Measurements from ENCODE around the gene HEXIM2. TPM values are rescaled to one million over a fixed set of nuclear protein-coding genes. Genes with fewer than 3 reads are reported as not detected.

The HEXIM2 gene
- total and polyA plus RNA-seq, 4 experiments from 2014 or later: 2.7 to 5.1 (median 2.8) TPM

- no peak overlapping the region for H3K4me3 Mint-ChIP-seq
- Histone ChIP-seq H3K4me1 (ENCODE audit: insufficient read depth, low read length) (peaks cover 16% of the 10 kb centered on the region), H3K27me3 (ENCODE audit: insufficient read depth, low read length) (no peaks in the 10 kb centered on the region)
Measured at GRCh38 chr17:45170280-45170930, 8.7 kb downstream of the HEXIM2 start.

GRCh38 chr17:45170931-45171337 lies 9.3 kb downstream of the HEXIM2 start:
- CTCF ChIA-PET (ENCODE audit: partially characterized antibody): interaction anchor here (1.0 to 3.7 kb wide), 2 partner anchors 27 to 35 kb away, joined by 3 to 24 read pairs; partner anchors contain the start of gene ACBD4
- POLR2A ChIA-PET (ENCODE audit: partially characterized antibody): interaction anchor here (3.6 to 5.7 kb wide), 2 partner anchors 9 to 22 kb away, joined by 52 to 65 read pairs; partner anchors contain the start of genes HEXIM1 and HEXIM2
- Histone ChIP-seq H3K27ac (ENCODE audit: low read depth, low read length) (no peak overlapping the region), H3K9me3 (ENCODE audit: control insufficient read depth in 1 of 2, low read length in 2 of 2) (no peaks in the 10 kb centered on the region), H3K36me3 (ENCODE audit: insufficient read depth, low read length) (no peaks in the 10 kb centered on the region), H3K27me3 (ENCODE audit: insufficient read depth, low read length) (no peaks in the 10 kb centered on the region), H3K4me3 (ENCODE audit: low read length in 2 of 2) (no peak overlapping the region), H3K4me1 (ENCODE audit: insufficient read depth, low read length) (peaks cover 16% of the 10 kb centered on the region)
- Mint-ChIP-seq H3K4me3 (no peak overlapping the region), H3K27ac (peak overlapping the region in 2 of 7 donors; percentile 22 to 77), H3K4me1 (peaks cover 5 to 17% (median 12%) of the 10 kb centered on the region in 4 donors), H3K36me3 (no peaks in the 10 kb centered on the region), H3K9me3 (no peaks in the 10 kb centered on the region), H3K27me3 (no peaks in the 10 kb centered on the region)
- no peak for DNase-seq
- intact Hi-C loops (cut with micrococcal nuclease): no loop called here

More at GRCh38 chr17:45170280-45170930, 8.7 kb downstream of the HEXIM2 start:
- H3K27ac ChIP-seq (ENCODE audit: low read depth, low read length): no peak overlapping the region
- H3K4me3 ChIP-seq (ENCODE audit: low read length in 2 of 2): no peak overlapping the region
- Mint-ChIP-seq H3K27me3 (no peaks in the 10 kb centered on the region), H3K27ac (peak overlapping the region in 1 of 7 donors; percentile 22), H3K4me1 (peaks cover 5 to 18% (median 12%) of the 10 kb centered on the region in 4 donors), H3K36me3 (no peaks in the 10 kb centered on the region), H3K9me3 (no peaks in the 10 kb centered on the region)
- no peak for DNase-seq
- intact Hi-C loops (cut with micrococcal nuclease): no loop called here
- no peaks in the 10 kb centered on the region for H3K36me3 ChIP-seq (ENCODE audit: insufficient read depth, low read length)
- POLR2A ChIA-PET (ENCODE audit: partially characterized antibody): interaction anchor here (5.7 kb wide), 1 partner anchor 9 kb away, joined by 65 read pairs; the partner anchor contains the start of gene HEXIM2
- CTCF ChIA-PET (ENCODE audit: partially characterized antibody): interaction anchor here (1.0 to 3.7 kb wide), 2 partner anchors 27 to 35 kb away, joined by 3 to 24 read pairs; partner anchors contain the start of gene ACBD4
- H3K9me3 ChIP-seq (ENCODE audit: control insufficient read depth in 1 of 2, low read length in 2 of 2): no peaks in the 10 kb centered on the region

GRCh38 chr17:45171338-45172231 lies 9.9 kb downstream of the HEXIM2 start:
- H3K4me1 ChIP-seq (ENCODE audit: insufficient read depth, low read length): peaks cover 16% of the 10 kb centered on the region
- Mint-ChIP-seq H3K4me1 (peaks cover 5 to 17% (median 12%) of the 10 kb centered on the region in 4 donors), H3K27me3 (no peaks in the 10 kb centered on the region), H3K36me3 (no peaks in the 10 kb centered on the region), H3K27ac (peak overlapping the region in 3 of 7 donors; percentile 60 to 77 (median 72)), H3K4me3 (no peak overlapping the region), H3K9me3 (no peaks in the 10 kb centered on the region)
- no peaks in the 10 kb centered on the region for H3K27me3 ChIP-seq (ENCODE audit: insufficient read depth, low read length)
- intact Hi-C loops (cut with micrococcal nuclease): loop anchor here (1.0 to 2.0 kb wide), 2 partner anchors 10 to 23 kb away; partner anchors contain the start of genes HEXIM1 and HEXIM2
- no peak overlapping the region for H3K27ac ChIP-seq (ENCODE audit: low read depth, low read length)
- ChIA-PET CTCF (ENCODE audit: partially characterized antibody) (interaction anchor here (1.6 to 3.7 kb wide), 5 partner anchors 19 to 64 kb away, joined by 8 to 29 read pairs (median 13); partner anchors contain the start of gene ACBD4), POLR2A (ENCODE audit: partially characterized antibody) (interaction anchor here (0.8 to 5.7 kb wide), 6 partner anchors 10 to 142 kb away, joined by 3 to 65 read pairs (median 8); partner anchors contain the start of genes ACBD4, HEXIM1 and HEXIM2)
- H3K9me3 ChIP-seq (ENCODE audit: control insufficient read depth in 1 of 2, low read length in 2 of 2): no peaks in the 10 kb centered on the region
- no peak overlapping the region for H3K4me3 ChIP-seq (ENCODE audit: low read length in 2 of 2)
- H3K36me3 ChIP-seq (ENCODE audit: insufficient read depth, low read length): no peaks in the 10 kb centered on the region
- no peak for DNase-seq

GRCh38 chr17:45172232-45172540 lies 10.5 kb downstream of the HEXIM2 start:
- H3K9me3 ChIP-seq (ENCODE audit: control insufficient read depth in 1 of 2, low read length in 2 of 2): no peaks in the 10 kb centered on the region

GRCh38 chr17:45172541-45173286 lies 11.0 kb downstream of the HEXIM2 start:
- no peaks in the 10 kb centered on the region for H3K9me3 Mint-ChIP-seq
- no peaks in the 10 kb centered on the region for H3K36me3 ChIP-seq (ENCODE audit: insufficient read depth, low read length)
- peak overlapping the region; percentile 11 to 46 for H3K4me3 ChIP-seq (ENCODE audit: low read length in 2 of 2)
- peaks cover 5 to 17% (median 12%) of the 10 kb centered on the region in 4 donors for H3K4me1 Mint-ChIP-seq
- H3K27ac Mint-ChIP-seq: peak overlapping the region; percentile 43 to 91 (median 87)
- intact Hi-C loops (cut with micrococcal nuclease): loop anchor here (1.0 to 2.0 kb wide), 2 partner anchors 11 to 24 kb away; partner anchors contain the start of genes HEXIM1 and HEXIM2
- peak overlapping the region; percentile 17 for H3K27ac ChIP-seq (ENCODE audit: low read depth, low read length)
- DNase-seq: peak; percentile 21 to 44 (median 35)
- no peaks in the 10 kb centered on the region for H3K27me3 Mint-ChIP-seq
- peaks cover 16% of the 10 kb centered on the region for H3K4me1 ChIP-seq (ENCODE audit: insufficient read depth, low read length)
- no peaks in the 10 kb centered on the region for H3K27me3 ChIP-seq (ENCODE audit: insufficient read depth, low read length)
- peak overlapping the region; percentile 69 to 87 (median 79) for H3K4me3 Mint-ChIP-seq
- ChIA-PET POLR2A (ENCODE audit: partially characterized antibody) (interaction anchor here (0.5 to 5.7 kb wide), 16 partner anchors 11 to 332 kb away, joined by 3 to 65 read pairs (median 3); partner anchors contain the start of genes ACBD4, FMNL1, HEXIM1 and HEXIM2), CTCF (ENCODE audit: partially characterized antibody) (interaction anchor here (0.9 to 3.7 kb wide), 11 partner anchors 9 to 105 kb away, joined by 3 to 29 read pairs (median 7); partner anchors contain the start of genes ACBD4 and HEXIM2)
- no peaks in the 10 kb centered on the region for H3K36me3 Mint-ChIP-seq
- no peaks in the 10 kb centered on the region for H3K9me3 ChIP-seq (ENCODE audit: control insufficient read depth in 1 of 2, low read length in 2 of 2)

More at GRCh38 chr17:45172232-45172540, 10.5 kb downstream of the HEXIM2 start:
- peak overlapping the region in 1 of 8 donors; percentile 51 for H3K4me3 Mint-ChIP-seq
- H3K36me3 ChIP-seq (ENCODE audit: insufficient read depth, low read length): no peaks in the 10 kb centered on the region
- H3K27ac ChIP-seq (ENCODE audit: low read depth, low read length): no peak overlapping the region
- POLR2A ChIA-PET (ENCODE audit: partially characterized antibody): interaction anchor here (0.8 to 5.7 kb wide), 7 partner anchors 11 to 142 kb away, joined by 3 to 65 read pairs (median 4); partner anchors contain the start of genes ACBD4, FMNL1, HEXIM1 and HEXIM2
- CTCF ChIA-PET (ENCODE audit: partially characterized antibody): interaction anchor here (1.4 to 3.7 kb wide), 7 partner anchors 9 to 63 kb away, joined by 3 to 29 read pairs (median 12); partner anchors contain the start of gene ACBD4
- intact Hi-C loops (cut with micrococcal nuclease): loop anchor here (1.0 to 2.0 kb wide), 2 partner anchors 11 to 23 kb away; partner anchors contain the start of genes HEXIM1 and HEXIM2
- no peaks in the 10 kb centered on the region for H3K27me3 Mint-ChIP-seq
- no peak for DNase-seq
- H3K4me3 ChIP-seq (ENCODE audit: low read length in 2 of 2): no peak overlapping the region
- H3K27me3 ChIP-seq (ENCODE audit: insufficient read depth, low read length): no peaks in the 10 kb centered on the region
- H3K27ac Mint-ChIP-seq: peak overlapping the region in 1 of 7 donors; percentile 36
- no peaks in the 10 kb centered on the region for H3K36me3 Mint-ChIP-seq
- peaks cover 5 to 17% (median 12%) of the 10 kb centered on the region in 4 donors for H3K4me1 Mint-ChIP-seq
- no peaks in the 10 kb centered on the region for H3K9me3 Mint-ChIP-seq
- peaks cover 16% of the 10 kb centered on the region for H3K4me1 ChIP-seq (ENCODE audit: insufficient read depth, low read length)

- Mint-ChIP-seq H3K9me3 (no peaks in the 10 kb centered on the region), H3K4me1 (peaks cover 5 to 17% (median 12%) of the 10 kb centered on the region in 4 donors), H3K27me3 (no peaks in the 10 kb centered on the region), H3K36me3 (no peaks in the 10 kb centered on the region), H3K27ac (peak overlapping the region in 2 of 7 donors; percentile 3 to 43), H3K4me3 (no peak overlapping the region)
- POLR2A ChIA-PET (ENCODE audit: partially characterized antibody): interaction anchor here (0.6 to 1.3 kb wide), 2 partner anchors 24 to 27 kb away, joined by 3 to 5 read pairs; partner anchors contain the start of gene HEXIM1
- no peaks in the 10 kb centered on the region for H3K27me3 ChIP-seq (ENCODE audit: insufficient read depth, low read length)
- CTCF ChIA-PET (ENCODE audit: partially characterized antibody): interaction anchor here (1.3 kb wide), 1 partner anchor 21 kb away, joined by 8 read pairs; no protein-coding TSS in a partner anchor
- intact Hi-C loops (cut with micrococcal nuclease): no loop called here
- H3K9me3 ChIP-seq (ENCODE audit: control insufficient read depth in 1 of 2, low read length in 2 of 2): no peaks in the 10 kb centered on the region
- H3K36me3 ChIP-seq (ENCODE audit: insufficient read depth, low read length): no peaks in the 10 kb centered on the region
- no peak overlapping the region for H3K27ac ChIP-seq (ENCODE audit: low read depth, low read length)
- H3K4me1 ChIP-seq (ENCODE audit: insufficient read depth, low read length): peaks cover 16% of the 10 kb centered on the region
- H3K4me3 ChIP-seq (ENCODE audit: low read length in 2 of 2): no peak overlapping the region
- DNase-seq: no peak
Measured at GRCh38 chr17:45175759-45176115, 14.1 kb downstream of the HEXIM2 start.
